GM18868 (cell line): ENCODE measurements around the gene SLC25A3.
"Not testable (repeated sequence)": the region's sequence is repeated elsewhere in the genome, so short reads cannot be mapped to it uniquely, and the experiment has no call there.

Experiments
- ATAC-seq: cut with Tn5 transposase; IDR thresholded peaks from one replicate; pipeline ENCODE4 v1.9.1; 2021; ENCODE audit warnings: mild to moderate bottlenecking, moderate library complexity; ENCODE audit not compliant: unreplicated experiment

The SLC25A3 gene

DNA sequence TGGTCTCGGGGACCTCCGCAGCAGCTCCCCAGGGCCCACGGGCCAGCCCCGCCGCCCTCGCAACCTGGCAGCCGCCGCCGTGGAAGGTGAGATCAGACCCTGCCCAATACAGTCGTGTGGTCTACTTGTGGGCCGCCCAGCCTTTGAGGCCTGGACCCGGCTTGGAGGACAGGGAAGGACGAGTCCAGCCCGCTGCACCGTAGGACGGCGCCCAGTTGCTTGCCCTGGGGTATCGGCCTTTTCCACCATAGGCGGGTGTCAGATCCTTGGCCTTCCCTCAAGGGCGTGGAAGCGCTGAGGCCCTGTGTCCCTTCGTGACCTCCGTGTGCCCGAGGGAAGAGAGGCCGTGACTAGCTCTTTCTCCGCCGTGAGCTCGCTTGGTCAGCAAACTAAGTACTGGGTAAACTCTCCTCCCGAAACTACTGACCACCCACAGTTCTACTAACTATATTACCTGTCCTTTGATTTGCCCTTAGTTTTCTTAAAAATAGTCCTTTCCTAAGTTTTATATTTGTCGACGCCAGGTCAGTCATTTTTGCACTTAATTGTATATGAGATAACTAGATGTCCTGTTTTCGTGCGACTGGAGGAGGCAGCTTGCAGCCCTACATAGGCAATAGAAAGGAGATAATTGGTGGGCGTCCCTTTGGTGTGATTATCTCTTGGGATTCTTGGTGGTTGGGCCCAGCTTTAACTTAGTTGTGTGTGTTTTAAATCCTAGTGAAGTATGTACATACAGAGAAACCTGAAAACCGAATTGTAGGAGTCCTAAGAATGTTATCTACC is 757 bp downstream of the SLC25A3 start:
- no peak for ATAC-seq

GRCh38 chr12:98595243-98595988 is 1.9 kb downstream of the SLC25A3 start:
- no peak for ATAC-seq

DNA sequence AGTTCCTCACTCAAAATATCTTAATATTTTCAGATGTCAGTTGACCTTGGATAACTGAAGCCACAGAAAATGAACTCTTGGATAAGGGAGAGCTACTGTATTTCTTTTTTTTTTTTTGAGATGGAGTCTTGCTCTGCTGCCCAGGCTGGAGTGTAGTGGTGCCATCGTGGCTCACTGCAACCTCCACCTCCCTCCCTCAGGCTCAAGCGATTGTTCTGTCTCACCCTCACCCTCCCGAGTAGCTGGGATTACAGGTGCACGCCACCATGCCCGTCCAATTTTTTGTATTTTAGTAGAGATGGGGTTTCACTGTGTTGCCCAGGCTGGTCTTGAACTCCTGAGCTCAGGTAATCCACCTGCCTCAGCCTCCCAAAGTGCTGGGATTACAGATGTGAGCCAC is 3.8 kb downstream of the SLC25A3 start:
- not testable (repeated sequence) for ATAC-seq

DNA sequence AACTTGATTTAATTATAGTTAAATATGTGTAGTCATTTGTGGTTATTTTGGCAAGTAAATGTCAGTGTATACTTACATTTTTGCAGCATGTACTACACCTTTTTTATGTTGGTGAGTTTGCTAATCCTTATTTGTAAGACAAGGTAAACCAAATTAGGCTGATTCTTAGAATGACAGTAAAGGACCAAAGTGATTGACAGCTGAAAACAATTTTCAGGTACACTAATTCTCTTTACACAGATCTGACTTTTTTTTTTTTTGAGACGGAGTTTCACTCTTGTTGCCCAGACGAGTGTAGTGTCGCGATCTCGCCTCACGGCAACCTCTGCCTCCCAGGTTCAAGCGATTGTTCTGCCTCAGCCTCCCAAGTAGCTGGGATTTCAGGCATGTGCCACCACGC is 8.4 kb downstream of the SLC25A3 start:
- no peak for ATAC-seq

GRCh38 chr12:98606359-98606988 is 13.0 kb downstream of the SLC25A3 start:
- no peak for ATAC-seq

GRCh38 chr12:98610596-98610995 is 17.1 kb downstream of the SLC25A3 start:
- no peak for ATAC-seq

- peak; percentile 91 for ATAC-seq
Observed at GRCh38 chr12:98612696-98613334, 19.3 kb downstream of the SLC25A3 start.

GRCh38 chr12:98618952-98619351 is 25.5 kb downstream of the SLC25A3 start:
- ATAC-seq = no peak

DNA sequence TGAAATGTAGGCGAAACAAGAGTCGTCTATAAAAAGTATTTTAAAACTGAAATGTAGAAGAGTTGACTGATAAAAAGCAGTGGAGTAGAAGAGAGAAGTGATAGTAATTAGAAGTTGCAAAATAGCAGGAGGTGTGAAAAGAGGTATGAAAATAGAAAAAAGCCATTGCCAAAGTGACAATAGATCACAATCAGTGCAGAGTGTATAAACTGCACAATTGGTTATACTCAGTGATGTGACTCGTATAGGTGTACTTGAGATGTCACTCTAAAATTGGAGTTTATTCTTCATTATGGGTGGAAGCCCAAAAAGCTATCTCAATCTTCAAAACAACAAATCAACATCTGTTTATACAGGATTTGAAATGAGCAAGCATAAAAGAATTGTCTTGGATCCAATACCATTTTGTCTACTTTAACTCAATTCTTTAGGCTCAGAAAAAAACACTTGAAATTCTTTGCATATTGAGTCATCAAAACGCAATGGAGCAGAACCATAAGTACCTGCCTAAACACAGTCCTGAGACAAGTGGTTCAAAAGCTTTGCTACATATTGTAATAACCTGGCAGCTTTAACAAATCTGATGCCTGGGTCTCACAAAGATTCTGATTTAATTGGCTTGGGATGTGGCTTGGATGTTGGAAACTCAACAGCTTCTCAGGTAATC is 42.3 kb downstream of the SLC25A3 start:
- ATAC-seq = peak; percentile 96

DNA sequence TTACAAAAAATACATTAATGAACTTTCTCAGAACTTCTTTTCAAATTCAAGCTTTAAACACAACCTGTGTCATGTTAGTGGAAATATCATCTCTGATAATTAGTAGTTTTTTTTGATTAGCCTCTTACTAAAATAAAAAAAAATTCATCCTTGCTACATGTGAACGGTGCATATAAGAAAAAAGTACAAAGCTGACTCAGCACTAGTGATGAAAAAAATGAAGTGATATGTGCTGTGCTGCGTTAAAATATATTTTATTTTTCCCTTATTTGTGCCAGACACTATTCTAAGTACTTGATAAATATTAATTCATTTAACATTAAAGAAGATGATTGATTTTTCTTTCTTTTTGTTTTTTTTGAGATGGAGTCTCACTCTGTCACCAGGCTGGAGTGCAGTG is 43.6 kb downstream of the SLC25A3 start:
- ATAC-seq = no peak

DNA sequence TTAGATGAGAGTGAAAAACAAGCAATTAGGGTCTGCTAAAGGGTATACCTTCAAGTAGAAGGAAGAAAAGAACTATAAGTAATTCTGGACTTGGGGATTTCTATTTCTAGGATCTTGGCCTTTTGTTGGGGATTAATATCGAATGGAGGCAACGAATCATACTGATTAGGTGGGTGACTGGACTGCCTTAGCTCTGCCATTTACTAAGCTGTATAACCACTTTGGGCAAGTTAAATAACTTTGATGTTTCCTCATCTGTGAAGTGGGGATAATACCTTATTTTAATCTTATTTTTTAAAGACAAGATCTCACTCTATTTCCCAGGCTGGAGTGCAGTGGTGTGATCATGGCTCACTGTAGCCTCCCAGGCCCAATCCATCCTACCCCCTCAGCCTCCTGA is 44.5 kb downstream of the SLC25A3 start:
- no peak for ATAC-seq

DNA sequence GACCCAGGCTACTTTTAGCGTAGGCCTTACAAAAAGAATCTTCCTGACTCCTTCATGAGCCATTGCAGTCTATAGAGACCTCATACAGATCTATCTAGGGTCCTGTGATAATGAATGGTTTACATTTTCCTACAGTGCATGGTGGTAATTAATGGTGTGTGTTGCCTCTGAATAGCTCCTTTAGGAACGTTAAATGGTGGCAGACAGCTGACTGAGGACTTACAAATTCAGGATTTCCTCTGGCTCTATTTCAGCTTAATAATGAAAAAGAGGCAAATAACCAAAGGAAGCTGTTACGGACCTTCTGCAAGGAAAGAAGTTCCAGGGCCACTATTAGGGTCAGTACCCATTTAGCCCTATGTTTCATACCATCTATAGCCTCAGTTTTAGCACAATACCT is 46.0 kb downstream of the SLC25A3 start:
- ATAC-seq = no peak

DNA sequence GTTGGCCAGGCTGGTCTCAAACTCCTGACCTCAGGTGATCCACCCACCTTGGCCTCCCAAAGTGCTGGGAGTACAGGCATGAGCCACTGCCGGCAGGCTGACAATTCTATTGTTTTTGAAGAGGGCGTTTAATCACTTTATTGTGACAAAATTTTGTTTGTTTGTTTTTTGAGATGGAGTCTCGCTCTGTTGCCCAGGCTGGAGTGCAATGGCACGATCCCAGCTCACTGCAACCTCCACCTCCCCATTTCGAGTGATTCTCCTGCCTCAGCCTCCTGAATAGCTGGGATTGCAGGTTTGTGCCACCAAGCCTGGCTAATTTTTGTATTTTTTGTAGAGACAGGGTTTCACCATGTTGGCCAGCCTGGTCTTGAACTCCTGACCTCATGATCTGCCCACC is 49.3 kb downstream of the SLC25A3 start:
- ATAC-seq = not testable (repeated sequence)

- ATAC-seq = peak; percentile 13
Observed at GRCh38 chr12:98644433-98644711, 50.9 kb downstream of the SLC25A3 start.

DNA sequence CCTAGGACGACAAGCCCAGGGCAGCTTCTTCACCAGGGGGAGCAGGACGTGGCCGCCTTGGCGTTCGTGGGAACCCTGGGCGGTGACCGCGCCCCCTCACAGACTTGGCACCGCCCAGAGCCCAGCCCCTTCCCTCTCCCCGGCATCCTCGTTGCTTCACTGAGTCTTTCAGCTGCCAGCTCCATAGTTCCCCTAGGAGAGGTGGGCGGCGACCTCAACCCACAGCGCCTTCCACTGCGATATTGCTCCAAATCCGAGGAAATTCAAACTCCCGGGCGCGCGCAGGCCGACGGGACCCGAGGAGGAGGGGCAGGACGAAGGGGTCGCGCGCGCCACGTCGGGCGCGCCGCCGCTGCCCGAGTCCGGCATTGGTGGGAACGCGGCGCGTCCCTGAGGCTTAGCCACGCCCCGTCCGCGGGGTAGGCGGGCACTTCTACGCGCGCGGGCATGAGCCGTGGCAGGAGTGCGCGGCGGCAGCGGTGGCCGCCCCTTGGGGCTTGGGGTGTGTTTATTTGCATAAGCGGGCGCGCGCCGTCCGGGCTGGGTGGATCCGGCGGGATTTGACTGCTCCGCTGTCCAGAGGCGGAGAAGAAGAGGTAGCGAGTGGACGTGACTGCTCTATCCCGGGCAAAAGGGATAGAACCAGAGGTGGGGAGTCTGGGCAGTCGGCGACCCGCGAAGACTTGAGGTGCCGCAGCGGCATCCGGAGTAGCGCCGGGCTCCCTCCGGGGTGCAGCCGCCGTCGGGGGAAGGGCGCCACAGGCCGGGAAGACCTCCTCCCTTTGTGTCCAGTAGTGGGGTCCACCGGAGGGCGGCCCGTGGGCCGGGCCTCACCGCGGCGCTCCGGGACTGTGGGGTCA is 51.5 kb downstream of the SLC25A3 start, which contains the start of the genes APAF1 and IKBIP:
Gene APAF1, plus strand, starts transcription at position 579 of the 860 bp plus-strand sequence. CDS start 3,070 bp downstream, outside the sequence.
Gene IKBIP, minus strand, starts transcription at position 77 of the 860 bp plus-strand sequence. CDS start 87 bp downstream, outside the sequence.
- peak; percentile 87 for ATAC-seq

DNA sequence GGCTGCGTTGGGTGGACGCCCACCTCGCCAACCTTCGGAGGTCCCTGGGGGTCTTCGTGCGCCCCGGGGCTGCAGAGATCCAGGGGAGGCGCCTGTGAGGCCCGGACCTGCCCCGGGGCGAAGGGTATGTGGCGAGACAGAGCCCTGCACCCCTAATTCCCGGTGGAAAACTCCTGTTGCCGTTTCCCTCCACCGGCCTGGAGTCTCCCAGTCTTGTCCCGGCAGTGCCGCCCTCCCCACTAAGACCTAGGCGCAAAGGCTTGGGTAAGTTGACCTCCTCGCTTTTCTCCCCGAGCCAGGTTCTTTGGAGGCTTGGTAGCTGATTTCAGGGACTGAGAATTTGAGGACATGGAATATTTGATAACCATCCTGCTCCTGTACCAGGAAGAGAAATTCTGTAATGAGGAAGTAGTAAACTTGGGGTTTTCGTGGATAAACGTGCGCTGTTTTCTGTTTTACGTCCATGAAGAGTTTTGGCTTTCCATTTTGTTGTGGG is 52.1 kb downstream of the SLC25A3 start:
- ATAC-seq = peak; percentile 0

GRCh38 chr12:98646294-98647090 is 53.0 kb downstream of the SLC25A3 start:
- ATAC-seq = no peak

DNA sequence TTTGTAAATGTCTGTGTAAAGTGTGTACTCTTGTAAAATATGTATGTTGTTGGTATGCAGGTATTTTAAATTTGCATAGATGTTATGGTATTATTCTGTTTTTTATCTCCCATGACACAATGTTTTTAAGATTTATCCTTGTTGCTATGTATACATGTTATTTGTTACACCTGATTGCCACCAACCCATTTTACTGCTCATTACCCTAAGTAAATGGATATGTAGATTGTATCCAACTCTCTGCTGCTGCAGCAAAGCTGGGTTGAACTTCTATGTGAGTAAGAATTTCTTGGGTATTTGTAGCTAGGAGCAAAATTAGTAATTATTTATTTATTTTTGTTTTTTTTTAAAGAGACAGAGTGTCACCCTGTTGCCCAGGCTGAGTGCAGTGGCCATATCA is 57.8 kb downstream of the SLC25A3 start:
- no peak for ATAC-seq
